ENCODE measurements around the gene PAPPA2. TPM values are rescaled to one million over a fixed set of nuclear protein-coding genes. Genes with fewer than 3 reads are reported as not detected.

PAPPA2 gene
- total and polyA plus RNA-seq, 9 of the 15 experiments (the other 6 are each of a cell fraction or from before 2014, with no cell fraction given) = 0.01 to 0.15 (median 0.05) TPM; not detected in 2

DNA sequence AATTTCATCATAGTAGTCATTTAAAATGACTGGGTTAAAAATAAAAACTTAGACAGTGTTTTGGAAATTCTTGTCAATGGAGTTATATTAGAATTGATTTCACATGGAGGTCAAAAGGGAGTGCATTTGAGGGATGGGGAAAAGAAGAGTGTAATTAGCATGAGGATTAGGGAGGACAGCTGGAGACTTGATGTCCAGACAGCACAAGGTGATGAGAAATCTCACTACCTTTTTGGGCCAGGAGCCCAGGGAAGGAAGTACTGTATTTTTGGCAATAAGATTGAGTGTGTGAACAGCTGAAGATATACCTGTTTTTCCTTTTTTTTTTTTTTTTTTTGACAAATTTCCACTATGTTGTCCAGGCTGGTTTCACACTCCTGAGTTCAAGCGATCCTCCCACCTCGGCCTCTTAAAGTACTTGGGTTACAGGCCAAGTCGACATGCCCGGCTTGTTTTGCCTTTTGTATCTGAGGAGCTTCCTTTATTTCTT lies 163.6 kb downstream of the PAPPA2 start:
- H3K4me1 ChIP-seq (replicated peaks in 1 of 2; ENCODE audit: control insufficient read depth in 2 of 2, insufficient read depth in 2 of 2, low read length in 2 of 2) = no peaks in the 10 kb centered on the region

More for the DNA sequence above, 163.6 kb downstream of the PAPPA2 start:
- DNase-seq (ENCODE audit: extremely low read depth in 1 of 4, low spot score in 3 of 4) = no peak
- no peak for ATAC-seq
- ChIA-PET CTCF (ENCODE audit: low intra/inter-chr PET ratio) (no interaction called here), POLR2A (no interaction called here)
- Histone ChIP-seq H3K27me3 (ENCODE audit: control insufficient read depth in 2 of 2, insufficient read depth in 2 of 2, low read length in 2 of 2) (no peaks in the 10 kb centered on the region), H3K9me3 (replicated peaks; ENCODE audit: control insufficient read depth, insufficient read depth, low read depth, low read length) (no peaks in the 10 kb centered on the region), H3K27ac (ENCODE audit: extremely low read depth, low read depth, low read length) (no peak overlapping the region), H3K79me2 (ENCODE audit: control insufficient read depth, insufficient read depth, low read length) (no peaks in the 10 kb centered on the region), H3K9me1 (ENCODE audit: control insufficient read depth, insufficient read depth, low read length) (no peaks in the 10 kb centered on the region), H3K4me2 (ENCODE audit: insufficient read depth, low read length) (no peak overlapping the region), H3K36me3 (ENCODE audit: control insufficient read depth, insufficient read depth, low read length) (no peaks in the 10 kb centered on the region), H2AFZ (ENCODE audit: low read depth, low read length) (no peak overlapping the region), H3K9ac (ENCODE audit: insufficient read depth in 1 of 2, low read depth in 2 of 2, low read length in 2 of 2) (no peak overlapping the region), H3K4me3 (no peak overlapping the region), H4K20me1 (replicated peaks; ENCODE audit: control insufficient read depth, insufficient read depth, low read length) (no peaks in the 10 kb centered on the region)
- no TSS peak for BruUV-seq (replicated peaks)
- TF ChIP-seq ATF1 (CRISPR knock-in tag; IDR thresholded peaks at IDR 0.05) = no peak
- TF ChIP-seq ATF1 (tag; IDR thresholded peaks at IDR 0.05) = no peak
- TF ChIP-seq, protein P1, sequence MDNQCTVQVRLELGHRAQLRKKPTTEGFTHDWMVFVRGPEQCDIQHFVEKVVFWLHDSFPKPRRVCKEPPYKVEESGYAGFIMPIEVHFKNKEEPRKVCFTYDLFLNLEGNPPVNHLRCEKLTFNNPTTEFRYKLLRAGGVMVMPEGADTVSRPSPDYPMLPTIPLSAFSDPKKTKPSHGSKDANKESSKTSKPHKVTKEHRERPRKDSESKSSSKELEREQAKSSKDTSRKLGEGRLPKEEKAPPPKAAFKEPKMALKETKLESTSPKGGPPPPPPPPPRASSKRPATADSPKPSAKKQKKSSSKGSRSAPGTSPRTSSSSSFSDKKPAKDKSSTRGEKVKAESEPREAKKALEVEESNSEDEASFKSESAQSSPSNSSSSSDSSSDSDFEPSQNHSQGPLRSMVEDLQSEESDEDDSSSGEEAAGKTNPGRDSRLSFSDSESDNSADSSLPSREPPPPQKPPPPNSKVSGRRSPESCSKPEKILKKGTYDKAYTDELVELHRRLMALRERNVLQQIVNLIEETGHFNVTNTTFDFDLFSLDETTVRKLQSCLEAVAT (IDR thresholded peaks at IDR 0.05) = no peak
- TF ChIP-seq SIN3B (IDR thresholded peaks at IDR 0.05; ENCODE audit: low read depth) = no peak
- no peak for TF ChIP-seq SP1 (CRISPR knock-in tag; IDR thresholded peaks at IDR 0.05)
- TF ChIP-seq ZC3H11A (IDR thresholded peaks at IDR 0.05; ENCODE audit: low read depth, low read length) = no peak
- TF ChIP-seq BRF1 (IDR thresholded peaks at IDR 0.05; ENCODE audit: borderline replicate concordance, extremely low read depth, insufficient read length) = no peak
- TF ChIP-seq SMARCA4 (IDR thresholded peaks at IDR 0.05) = no peak
- no peak for TF ChIP-seq TEAD4 (IDR thresholded peaks at IDR 0.05; ENCODE audit: low read length)
- no peak for TF ChIP-seq TEAD4 (CRISPR knock-in tag; IDR thresholded peaks at IDR 0.05; ENCODE audit: borderline replicate concordance)
- no peak for TF ChIP-seq NR2F6 (CRISPR knock-in tag; IDR thresholded peaks at IDR 0.05)
- TF ChIP-seq, protein P2, sequence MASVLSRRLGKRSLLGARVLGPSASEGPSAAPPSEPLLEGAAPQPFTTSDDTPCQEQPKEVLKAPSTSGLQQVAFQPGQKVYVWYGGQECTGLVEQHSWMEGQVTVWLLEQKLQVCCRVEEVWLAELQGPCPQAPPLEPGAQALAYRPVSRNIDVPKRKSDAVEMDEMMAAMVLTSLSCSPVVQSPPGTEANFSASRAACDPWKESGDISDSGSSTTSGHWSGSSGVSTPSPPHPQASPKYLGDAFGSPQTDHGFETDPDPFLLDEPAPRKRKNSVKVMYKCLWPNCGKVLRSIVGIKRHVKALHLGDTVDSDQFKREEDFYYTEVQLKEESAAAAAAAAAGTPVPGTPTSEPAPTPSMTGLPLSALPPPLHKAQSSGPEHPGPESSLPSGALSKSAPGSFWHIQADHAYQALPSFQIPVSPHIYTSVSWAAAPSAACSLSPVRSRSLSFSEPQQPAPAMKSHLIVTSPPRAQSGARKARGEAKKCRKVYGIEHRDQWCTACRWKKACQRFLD (CRISPR knock-in tag; IDR thresholded peaks at IDR 0.05) = no peak
- TF ChIP-seq ZNF316 (IDR thresholded peaks at IDR 0.05) = no peak
- TF ChIP-seq SRSF3 (IDR thresholded peaks at IDR 0.05; ENCODE audit: insufficient read depth, low read length) = no peak
- no peak for TF ChIP-seq POLR2B (IDR thresholded peaks at IDR 0.05; ENCODE audit: low read depth, partially characterized antibody)
- no peak for TF ChIP-seq ZNF699 (CRISPR knock-in tag; IDR thresholded peaks at IDR 0.05; ENCODE audit: insufficient replicate concordance)
- TF ChIP-seq ZNF707 (CRISPR knock-in tag; conservative IDR thresholded peaks at IDR 0.05) = no peak
- no peak for TF ChIP-seq YY1 (IDR thresholded peaks at IDR 0.05; ENCODE audit: borderline replicate concordance in 1 of 3, control insufficient read depth in 1 of 3, extremely low read depth in 1 of 3, insufficient read depth in 3 of 3, insufficient read length in 1 of 3, insufficient replicate concordance in 2 of 3, low read depth in 1 of 3, low read length in 2 of 3)
- no peak for TF ChIP-seq ZNF263 (CRISPR knock-in tag; IDR thresholded peaks at IDR 0.05; ENCODE audit: borderline replicate concordance)
- intact Hi-C loops (cut with micrococcal nuclease) = no loop called here
- WGBS (ENCODE audit: insufficient coverage, low coverage, missing lambda C conversion rate) = 2% methylated on average over 4 of the region's 4 CpGs
- FAIRE-seq = no peak
- in situ Hi-C loops (cut with MboI) = no loop called here
